NOMO-1 treated with dmso at 0.1 percent for 144 hours (cell line): ENCODE measurements around the gene MRPL17.
"Not testable (repeated sequence)": the region's sequence is repeated elsewhere in the genome, so short reads cannot be mapped to it uniquely, and the experiment has no call there.

Source experiments
- DNase-seq: peaks from one replicate; lab custom pipeline; 2025; ENCODE audit not compliant: unreplicated experiment; lab: John Stamatoyannopoulos, UW

MRPL17 gene

GRCh38 chr11:6684068-6684467, 928 bp upstream of the MRPL17 start:
- not testable (repeated sequence) for DNase-seq

GRCh38 chr11:6682591-6682935, 577 bp downstream of the MRPL17 start:
- no peak for DNase-seq

- DNase-seq = no peak
Observed at GRCh38 chr11:6681949-6682348, 1.2 kb downstream of the MRPL17 start.

GRCh38 chr11:6681505-6681904, 1.6 kb downstream of the MRPL17 start:
- DNase-seq = no peak

- no peak for DNase-seq
Observed at GRCh38 chr11:6677018-6677417, 6.1 kb downstream of the MRPL17 start.

- DNase-seq = no peak
Observed at GRCh38 chr11:6674862-6675261, 8.3 kb downstream of the MRPL17 start.

- DNase-seq = no peak
Observed at GRCh38 chr11:6674219-6674597, 8.9 kb downstream of the MRPL17 start.

- DNase-seq = no peak
Observed at GRCh38 chr11:6673523-6674218, 9.5 kb downstream of the MRPL17 start.

GRCh38 chr11:6671991-6672390, 11.1 kb downstream of the MRPL17 start:
- no peak for DNase-seq

- no peak for DNase-seq
Observed at GRCh38 chr11:6670202-6670830, 12.8 kb downstream of the MRPL17 start.

- no peak for DNase-seq
Observed at GRCh38 chr11:6667733-6668374, 15.3 kb downstream of the MRPL17 start.

- no peak for DNase-seq
Observed at GRCh38 chr11:6666302-6667183, 16.6 kb downstream of the MRPL17 start.

- DNase-seq = no peak
Observed at GRCh38 chr11:6664551-6664950, 18.6 kb downstream of the MRPL17 start.

- DNase-seq = no peak
Observed at GRCh38 chr11:6663794-6664469, 19.2 kb downstream of the MRPL17 start.

- DNase-seq = no peak
Observed at GRCh38 chr11:6660712-6661111, 22.4 kb downstream of the MRPL17 start.

- DNase-seq = no peak
Observed at GRCh38 chr11:6658647-6659046, 24.5 kb downstream of the MRPL17 start.

- DNase-seq = no peak
Observed at GRCh38 chr11:6657346-6657745, 25.8 kb downstream of the MRPL17 start.

- DNase-seq = no peak
Observed at GRCh38 chr11:6656936-6657335, 26.2 kb downstream of the MRPL17 start.

- no peak for DNase-seq
Observed at GRCh38 chr11:6656584-6656915, 26.6 kb downstream of the MRPL17 start.

GRCh38 chr11:6655790-6656583, 27.2 kb downstream of the MRPL17 start, which contains the start of gene DCHS1:
Gene DCHS1 (minus strand): TSS chr11:6655809. CDS start chr11:6641613, 14,196 bp downstream.
- DNase-seq = no peak
